HG03196 (cell line): ENCODE results near the gene HSD17B11.
"Not testable (repeated sequence)": the region's sequence is repeated elsewhere in the genome, so short reads cannot be mapped to it uniquely, and the experiment has no call there.

Experiments
- ATAC-seq: cut with Tn5 transposase; IDR thresholded peaks from one replicate; pipeline ENCODE4 v1.9.1; 2021; ENCODE audit not compliant: unreplicated experiment

HSD17B11 gene

DNA sequence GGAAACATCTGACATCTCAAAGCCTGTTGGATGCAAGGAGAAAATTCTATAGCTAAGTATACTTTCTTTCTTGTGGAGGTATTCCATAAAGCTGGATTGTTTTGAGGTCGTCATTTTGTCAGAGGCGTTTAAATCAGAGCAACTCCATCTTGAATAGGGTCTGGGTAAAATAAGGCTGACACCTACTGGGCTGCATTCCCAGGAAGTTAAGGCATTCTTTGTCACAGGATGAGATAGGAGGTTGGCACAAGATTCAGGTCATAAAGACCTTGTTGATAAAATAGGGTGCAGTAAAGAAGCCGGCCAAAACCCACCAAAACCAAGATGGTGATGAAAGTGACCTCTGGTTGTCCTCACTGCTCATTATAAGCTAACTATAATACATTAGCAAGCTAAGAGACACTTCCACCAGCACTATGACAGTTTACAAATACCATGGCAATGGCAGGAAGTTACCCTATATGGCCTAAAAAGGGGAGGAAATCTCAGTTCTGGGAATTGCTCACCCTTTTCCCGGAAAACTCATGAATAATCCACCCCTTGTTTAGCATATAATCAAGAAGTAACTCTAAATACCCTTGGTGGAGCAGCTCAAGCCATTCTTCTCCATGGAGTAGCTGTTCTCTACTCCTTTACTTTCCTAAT lies 80.2 kb downstream of the HSD17B11 start:
- no peak for ATAC-seq

GRCh38 chr4:87309625-87310024 lies 81.4 kb downstream of the HSD17B11 start:
- ATAC-seq: no peak

GRCh38 chr4:87306056-87306455 lies 84.9 kb downstream of the HSD17B11 start:
- no peak for ATAC-seq

GRCh38 chr4:87305562-87305961 lies 85.4 kb downstream of the HSD17B11 start:
- no peak for ATAC-seq

- ATAC-seq: no peak
These were observed 86.1 kb downstream of the HSD17B11 start for GRCh38 chr4:87304745-87305432.

- ATAC-seq: no peak
These were observed 91.1 kb downstream of the HSD17B11 start for GRCh38 chr4:87299898-87300297.

DNA sequence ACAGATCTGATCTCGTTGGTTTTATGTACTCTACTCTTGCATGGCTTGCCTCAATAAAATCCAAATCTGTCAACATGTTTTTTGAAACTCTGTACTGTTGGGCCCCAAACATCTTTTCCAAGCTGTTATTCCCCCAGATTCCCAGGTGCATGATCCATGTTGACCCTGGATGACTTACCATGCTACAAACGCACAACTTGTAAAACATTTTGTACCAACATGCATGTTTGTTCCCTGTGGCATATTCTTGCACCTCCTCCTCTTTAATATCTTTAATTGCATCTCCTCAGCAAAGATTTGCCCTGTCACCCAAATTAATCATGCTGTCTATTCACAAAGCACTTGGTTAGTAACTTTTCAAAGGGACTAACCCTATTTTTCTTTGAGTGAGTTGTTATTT lies 92.6 kb downstream of the HSD17B11 start:
- ATAC-seq: no peak

GRCh38 chr4:87294911-87295310 lies 96.1 kb downstream of the HSD17B11 start:
- not testable (repeated sequence) for ATAC-seq

DNA sequence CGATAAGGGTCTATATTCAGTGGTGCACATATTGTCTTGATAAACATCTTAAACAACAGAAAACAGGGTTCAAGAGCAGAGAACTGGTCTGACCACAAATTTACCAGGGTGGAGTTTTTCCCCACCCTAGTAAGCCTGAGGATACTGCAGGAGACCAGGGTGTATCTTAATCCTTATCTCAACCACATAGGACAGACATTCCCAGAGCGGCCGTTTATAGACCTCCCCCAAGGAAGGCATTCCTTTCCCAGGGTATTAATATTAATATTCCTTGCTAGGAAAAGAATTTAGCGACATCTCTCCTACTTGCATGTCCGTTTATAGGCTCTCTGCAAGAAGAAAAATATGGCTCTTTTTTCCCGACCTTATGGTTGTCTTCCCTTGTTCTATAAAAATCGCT lies 97.1 kb downstream of the HSD17B11 start:
- not testable (repeated sequence) for ATAC-seq

DNA sequence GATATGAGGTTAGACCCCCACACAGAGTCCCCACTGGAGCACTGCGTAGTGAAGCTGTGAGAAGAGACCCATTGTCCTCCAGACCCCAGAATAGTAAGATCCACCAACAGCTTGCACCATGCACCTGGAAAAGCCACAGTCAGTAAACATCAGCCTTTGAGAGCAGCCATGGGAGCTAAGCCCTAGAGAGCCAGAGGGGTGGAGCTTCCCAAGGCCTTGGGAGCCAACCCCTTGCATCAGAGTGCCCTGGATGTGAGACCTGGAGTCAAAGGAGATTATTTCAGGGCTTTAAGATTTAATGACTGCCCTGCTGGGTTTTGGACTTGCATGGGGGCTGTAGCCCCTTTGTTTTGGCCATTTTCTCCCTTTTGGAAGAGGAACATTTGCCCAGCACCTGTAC lies 104.0 kb downstream of the HSD17B11 start:
- ATAC-seq: no peak
